ENCODE data around the gene GNRH2.
"Not testable (repeated sequence)": the region's sequence is repeated elsewhere in the genome, so short reads cannot be mapped to it uniquely, and the experiment has no call there.

The GNRH2 gene

DNA sequence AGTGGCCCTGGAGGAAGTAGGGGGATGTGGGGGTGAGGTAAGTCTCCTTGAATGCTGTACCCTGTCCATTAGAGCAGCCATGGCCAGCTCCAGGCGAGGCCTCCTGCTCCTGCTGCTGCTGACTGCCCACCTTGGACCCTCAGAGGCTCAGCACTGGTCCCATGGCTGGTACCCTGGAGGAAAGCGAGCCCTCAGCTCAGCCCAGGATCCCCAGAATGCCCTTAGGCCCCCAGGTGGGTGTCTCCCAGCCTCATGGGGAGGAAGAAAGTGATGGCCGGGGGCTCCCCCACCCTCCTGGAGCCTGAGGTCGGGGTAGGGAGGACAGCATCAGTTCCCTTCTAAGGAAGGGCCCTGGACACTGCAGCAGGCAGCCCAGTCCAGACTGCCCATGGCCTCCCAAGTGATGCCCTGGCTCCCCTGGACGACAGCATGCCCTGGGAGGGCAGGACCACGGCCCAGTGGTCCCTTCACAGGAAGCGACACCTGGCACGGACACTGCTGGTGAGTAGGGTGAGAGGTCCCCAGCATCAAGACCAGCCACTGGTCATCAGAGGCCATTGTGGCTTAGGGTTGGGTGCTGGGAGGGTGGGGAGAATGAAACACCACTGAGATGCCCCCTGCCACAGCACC lies 1.0 kb downstream of the GNRH2 start:
- no peak for DNase-seq

DNA sequence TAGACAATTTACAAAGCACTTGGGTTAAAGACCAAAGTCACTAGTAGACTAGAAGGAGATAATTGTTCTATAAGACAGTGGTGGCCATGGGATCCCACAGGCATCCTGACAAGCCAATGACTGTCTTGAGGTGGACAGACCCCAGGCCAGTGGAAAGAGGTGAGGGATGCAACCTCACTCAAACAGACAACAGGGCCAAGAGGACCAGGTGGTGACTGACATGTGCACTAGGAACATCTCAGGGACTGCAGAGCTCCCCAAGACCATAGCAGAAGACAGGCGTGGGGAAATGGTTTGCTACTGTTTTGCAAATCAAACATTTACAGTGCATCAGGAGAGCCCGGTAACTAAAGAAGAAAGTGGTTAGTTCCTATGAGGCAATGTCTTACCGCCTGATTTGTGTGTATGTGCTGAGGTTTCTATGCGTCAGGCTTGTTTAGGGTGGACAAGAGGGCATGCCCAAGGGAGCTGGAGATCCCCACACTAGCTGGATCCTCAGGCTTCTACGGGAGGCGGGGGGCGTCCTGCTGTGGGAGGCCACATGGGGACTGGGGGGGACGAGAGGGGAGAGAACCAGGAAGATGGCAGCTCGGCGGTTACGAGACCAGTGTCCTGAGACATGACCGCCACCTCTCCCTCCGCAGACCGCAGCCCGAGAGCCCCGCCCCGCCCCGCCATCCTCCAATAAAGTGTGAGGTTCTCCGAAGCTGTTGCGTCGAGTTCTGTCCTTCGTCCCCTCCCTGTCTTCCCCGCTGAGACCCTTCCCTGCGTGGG lies 1.8 kb downstream of the GNRH2 start:
- DNase-seq, result peak; percentile 75

DNA sequence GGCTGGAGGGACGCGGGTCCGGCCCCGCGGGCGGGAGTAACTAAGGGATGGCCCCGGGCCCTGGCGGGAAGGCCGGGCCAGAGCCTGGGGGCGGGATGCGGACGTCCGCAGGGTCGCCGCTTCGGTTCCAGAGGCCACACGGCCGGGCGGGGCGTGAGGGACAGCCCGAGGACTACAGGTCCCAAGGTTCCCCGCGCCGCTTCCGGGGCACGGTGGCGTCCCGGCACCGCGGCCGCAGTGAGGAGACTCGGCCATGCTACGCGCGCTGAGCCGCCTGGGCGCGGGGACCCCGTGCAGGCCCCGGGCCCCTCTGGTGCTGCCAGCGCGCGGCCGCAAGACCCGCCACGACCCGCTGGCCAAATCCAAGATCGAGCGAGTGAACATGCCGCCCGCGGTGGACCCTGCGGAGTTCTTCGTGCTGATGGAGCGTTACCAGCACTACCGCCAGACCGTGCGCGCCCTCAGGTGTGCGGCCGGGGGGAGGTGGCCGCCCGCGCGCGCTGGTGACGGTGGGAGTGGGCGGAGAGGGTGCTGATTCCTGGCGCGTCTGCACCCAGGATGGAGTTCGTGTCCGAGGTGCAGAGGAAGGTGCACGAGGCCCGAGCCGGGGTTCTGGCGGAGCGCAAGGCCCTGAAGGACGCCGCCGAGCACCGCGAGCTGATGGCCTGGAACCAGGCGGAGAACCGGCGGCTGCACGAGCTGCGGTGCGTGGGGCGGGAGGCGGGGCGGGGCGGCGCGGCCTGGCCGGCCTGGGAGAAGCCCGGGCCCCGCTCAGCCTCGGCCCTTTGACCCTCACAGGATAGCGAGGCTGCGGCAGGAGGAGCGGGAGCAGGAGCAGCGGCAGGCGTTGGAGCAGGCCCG lies 2.6 kb downstream of the GNRH2 start, which contains the start of gene MRPS26:
Gene MRPS26, plus strand, starts transcription at position 237 of the 861 bp plus-strand sequence. Its CDS starts 17 bp downstream, at position 254.
- peak; percentile 76 for DNase-seq

DNA sequence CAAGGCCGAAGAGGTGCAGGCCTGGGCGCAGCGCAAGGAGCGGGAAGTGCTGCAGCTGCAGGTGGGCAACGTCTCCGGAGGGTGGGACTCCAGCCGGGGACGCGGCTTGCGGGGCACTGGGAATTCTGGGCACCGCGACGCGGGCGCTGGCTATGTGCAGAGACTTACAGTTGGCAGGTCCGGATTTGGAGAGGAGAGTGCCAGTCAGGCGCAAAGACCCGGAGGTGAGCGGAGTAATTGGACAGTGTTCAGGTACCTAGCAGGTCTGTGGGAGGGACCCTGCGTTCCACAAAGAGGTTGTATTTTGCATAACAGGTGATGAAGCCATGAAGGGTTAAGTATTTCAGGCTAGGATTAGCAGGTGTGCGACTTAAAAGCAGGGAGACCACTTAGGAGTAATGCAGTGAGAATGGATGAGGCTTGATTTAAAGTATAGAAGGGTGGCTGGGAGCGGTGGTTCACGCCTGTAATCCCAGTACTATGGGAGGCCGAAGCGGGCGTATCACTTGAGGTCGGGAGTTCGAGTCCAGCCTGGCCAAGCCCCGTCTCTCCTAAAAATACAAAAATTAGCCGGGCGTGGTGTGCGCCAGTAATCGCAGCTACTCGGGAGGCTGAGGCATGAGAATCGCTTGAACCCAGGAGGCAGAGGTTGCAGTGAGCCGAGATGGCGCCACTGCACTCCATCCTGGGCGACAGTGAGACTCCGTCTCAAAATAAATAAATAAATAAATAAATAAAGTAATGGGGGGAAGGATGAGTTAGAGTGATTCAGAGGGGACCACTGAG lies 3.4 kb downstream of the GNRH2 start:
- peak; percentile 94 for DNase-seq

DNA sequence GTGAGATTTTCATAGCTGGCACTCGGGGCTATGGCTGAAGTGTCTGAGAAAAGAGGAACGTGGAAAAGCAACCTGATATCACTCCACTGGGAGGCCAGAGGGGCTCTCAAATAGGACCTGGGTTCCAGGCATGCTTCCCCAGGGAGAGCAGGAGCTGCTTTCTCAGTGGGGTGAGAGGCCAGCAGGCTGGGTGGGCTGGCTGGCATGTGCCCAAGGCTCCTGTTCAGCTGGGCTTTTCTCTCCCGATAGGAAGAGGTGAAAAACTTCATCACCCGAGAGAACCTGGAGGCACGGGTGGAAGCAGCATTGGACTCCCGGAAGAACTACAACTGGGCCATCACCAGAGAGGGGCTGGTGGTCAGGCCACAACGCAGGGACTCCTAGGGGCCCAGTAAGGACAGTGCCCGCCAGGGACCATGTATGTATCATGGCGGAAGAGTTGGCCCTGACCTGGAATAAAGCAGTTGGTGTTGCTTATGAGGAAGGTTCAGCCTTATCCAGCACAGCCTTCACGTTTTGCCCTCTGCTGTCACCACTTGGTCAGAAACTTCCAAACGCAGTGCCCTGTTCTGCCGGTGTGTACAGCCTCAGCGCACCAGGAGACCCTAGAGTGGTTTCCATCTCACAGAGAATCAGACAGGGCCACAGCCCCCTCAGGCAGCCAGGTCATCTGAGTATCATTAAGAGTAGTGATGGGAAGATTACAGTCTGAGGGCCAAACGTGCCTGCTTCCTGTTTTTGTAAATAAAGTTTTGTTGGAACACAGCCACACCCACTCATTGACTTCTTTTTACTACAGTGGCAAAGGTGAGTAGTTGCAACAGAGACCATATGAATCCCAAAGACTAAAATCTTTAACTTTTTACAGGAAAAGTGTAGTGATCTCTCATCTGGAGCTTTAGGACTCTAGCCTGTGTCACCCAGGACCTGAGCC lies 4.3 kb downstream of the GNRH2 start:
- no peak for DNase-seq

DNA sequence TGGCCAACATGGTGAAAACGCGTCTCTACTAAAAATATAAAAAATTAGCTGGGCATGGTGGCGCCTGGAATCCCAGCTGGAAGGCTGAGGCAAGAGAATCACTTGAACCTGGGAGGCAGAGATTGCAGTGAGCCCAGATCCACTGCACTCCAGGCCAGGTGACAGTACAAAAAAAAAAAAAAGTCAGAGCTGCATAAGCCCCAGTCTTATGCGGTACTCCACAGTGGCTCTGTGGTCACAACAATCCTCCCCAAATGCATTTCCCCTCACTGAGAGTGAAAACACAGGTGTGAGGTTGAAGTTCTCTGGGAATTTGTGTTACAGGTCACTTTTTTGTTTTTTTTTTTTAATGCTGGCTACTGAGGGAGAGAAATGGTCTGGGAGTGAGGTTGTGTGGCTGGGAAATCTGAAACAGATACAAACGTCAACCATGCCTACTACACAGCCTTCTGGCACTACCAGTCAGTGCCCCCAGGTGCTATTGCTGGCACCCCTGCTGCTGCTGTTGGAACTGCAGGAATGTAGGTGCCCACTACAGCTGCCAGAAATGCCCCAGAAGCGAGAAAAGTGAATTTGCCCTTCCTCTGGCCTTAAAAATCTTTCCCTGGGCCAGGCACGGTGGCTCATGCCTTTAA lies 8.1 kb downstream of the GNRH2 start:
- no peak for DNase-seq

DNA sequence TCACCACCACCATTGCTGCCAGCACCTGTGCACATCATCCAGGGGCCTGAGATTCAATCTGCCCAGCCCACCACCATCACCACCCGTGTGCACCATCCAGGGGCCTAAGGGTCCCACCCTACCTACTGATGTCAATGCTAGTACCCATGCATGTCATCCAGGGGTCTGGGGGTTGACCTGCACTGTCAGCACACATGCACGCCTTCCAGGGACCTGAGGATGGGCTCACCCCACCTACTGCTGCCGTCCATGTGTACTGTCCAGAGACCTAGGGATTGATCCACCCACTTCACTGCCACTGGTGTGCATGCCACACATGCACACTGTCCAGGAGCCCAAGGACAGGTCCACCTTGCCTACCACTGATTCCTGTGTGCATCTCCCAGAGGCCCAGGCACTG lies 16.1 kb downstream of the GNRH2 start:
- DNase-seq, result no peak

DNA sequence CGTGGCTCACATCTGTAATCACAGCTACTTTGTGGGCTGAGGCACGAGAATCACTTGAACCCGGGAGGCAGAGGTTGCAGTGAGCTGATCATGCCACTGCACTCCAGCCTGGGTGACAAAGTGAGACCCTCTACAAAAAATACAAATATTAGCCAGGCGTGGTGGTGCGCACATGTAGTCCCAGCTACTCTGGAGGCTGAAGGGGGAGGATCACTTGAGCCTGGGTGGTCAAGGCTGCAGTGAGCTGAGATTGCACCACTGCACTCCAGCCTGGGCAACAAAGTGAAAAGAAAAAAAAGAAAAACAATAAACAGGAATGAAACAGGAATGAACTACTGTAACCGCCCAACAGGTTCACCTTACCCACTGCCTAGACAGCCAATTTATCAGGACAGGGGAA lies 20.7 kb downstream of the GNRH2 start:
- not testable (repeated sequence) for DNase-seq

DNA sequence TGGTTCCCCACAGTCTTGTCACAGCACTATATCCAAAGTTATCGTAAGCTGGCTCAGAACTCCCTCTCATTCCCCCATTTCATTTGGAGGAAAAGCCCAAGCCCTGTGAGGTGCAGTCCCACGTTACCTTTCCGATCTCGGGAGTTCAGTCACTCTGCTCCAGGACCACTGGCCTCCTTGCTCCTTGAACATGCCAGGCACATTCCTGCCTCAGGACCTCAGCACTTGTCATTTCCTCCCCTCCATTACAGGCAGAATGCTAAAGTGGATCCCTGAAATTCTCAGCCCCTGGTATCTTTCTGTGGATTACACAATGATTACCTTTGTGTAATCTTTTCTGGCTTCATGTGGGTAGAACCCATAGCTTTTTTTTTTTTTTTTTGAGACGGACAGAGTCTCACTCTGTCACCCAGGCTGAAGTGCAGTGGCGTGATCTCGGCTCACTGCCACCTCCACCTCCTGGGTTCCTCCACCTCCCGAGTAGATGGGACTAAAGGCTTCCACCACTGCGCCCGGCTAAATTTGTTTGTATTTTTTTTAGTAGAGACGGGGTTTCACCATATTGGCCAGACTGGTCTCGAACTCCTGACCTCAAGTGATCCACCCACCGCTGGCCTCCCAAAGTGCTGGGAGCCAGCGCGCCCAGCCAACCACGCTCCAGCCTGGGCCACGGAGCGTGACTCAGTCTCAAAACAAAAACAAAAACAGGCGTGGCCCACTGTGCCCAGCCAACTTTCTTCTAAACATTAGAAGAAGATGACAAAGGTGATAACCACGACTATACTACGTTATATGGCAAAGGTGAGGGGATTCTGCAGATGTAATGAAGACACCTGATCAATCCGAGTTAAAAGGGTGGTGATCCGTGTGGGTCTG lies 24.0 kb downstream of the GNRH2 start:
- no peak for DNase-seq

DNA sequence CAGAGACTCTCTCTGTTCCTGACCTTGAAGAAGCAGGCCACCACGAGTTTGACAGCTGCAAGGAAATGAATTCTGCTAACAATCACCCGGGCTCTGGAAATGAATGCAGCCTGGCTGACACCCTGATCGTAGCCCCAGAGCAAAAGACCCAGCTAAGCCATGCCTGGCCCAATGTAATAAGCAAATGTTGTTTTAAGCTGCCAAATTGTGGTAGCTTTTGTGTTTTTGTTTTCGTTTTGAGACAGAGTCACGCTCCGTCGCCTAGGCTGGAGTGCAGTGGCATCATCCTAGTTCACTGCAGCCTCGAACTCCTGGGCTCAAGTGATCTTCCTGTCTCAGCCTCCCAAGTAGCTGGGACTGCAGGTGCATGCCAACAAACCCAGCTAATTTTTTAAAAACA lies 24.7 kb downstream of the GNRH2 start:
- no peak for DNase-seq

DNA sequence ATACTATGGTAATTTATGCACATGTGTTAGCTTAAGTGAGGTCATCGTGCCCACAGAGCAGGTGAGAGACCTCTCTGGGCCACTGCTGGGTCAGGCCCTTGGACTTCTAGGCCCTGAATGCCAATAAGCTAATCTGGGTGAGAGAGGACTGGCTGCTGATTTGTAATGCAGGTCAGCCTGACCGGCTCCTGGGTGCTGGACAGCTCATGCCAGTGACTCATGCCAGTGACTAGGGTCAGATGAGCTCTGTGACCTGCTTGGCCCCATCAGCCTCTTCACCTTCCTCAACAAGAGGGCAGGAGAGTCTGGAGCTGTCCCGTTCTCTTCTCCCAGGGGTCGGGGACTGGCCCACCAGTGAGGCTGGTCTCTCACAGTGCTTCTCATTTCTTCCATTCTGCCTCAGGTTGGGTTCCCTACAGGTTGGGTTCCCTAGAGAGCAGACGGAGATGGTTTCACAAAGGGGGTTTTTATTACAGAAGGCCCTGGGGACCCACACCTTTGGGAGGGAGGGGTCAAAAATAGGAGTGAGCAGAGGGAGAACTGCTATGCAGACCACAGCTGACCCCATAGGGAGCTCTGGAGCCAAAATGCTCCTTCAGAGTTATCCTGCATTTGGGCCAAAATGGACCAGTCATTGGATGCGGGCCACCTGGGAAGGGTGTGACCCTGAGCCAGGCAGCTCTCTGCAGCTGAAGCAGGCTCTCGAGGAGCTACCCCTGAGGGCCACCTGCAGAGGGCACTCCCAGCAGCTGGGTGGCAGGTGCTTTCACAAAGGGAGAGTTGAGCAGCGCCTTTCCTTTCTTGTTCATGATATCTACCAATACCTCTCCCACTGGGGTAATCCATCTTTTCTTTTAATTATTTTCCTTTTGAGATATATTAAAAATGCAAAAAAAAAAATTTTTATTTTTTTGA lies 25.8 kb downstream of the GNRH2 start:
- peak; percentile 9 for DNase-seq

DNA sequence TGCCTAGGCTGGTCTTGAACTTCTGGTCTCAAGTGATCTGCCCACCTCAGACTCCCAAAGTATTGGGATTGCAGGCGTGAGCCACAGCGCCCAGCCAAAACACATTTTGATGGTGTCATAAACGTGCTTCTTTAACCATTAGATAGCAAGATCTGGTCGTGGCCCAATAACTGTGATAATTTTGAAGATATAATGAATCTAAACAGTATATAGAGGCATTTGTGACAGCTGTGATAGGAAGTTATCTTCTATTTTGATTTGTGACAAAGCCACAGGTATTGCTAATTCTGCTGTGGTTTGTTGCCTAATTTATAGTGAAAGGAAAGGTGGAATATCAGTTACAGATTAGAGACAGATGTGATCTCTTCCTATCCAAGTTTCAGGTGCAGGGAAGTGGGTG lies 27.3 kb downstream of the GNRH2 start:
- no peak for DNase-seq

DNA sequence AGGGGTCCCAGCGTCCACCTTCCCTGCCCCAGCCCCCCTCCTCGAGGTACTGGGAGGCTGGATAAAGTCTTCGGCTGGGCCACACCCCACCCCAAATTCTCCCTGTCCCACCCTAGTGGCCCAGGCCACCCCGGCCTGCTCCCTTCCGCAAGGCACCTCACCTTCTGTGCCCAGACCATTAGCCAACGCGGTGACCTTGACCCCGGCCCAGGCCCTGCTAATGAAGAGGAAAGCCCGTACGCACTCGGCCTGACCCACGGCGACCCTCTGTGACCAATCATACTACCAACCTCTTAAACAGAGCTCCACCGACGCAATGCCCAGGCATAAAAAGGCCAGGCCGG lies 27.8 kb downstream of the GNRH2 start:
- no peak for DNase-seq

DNA sequence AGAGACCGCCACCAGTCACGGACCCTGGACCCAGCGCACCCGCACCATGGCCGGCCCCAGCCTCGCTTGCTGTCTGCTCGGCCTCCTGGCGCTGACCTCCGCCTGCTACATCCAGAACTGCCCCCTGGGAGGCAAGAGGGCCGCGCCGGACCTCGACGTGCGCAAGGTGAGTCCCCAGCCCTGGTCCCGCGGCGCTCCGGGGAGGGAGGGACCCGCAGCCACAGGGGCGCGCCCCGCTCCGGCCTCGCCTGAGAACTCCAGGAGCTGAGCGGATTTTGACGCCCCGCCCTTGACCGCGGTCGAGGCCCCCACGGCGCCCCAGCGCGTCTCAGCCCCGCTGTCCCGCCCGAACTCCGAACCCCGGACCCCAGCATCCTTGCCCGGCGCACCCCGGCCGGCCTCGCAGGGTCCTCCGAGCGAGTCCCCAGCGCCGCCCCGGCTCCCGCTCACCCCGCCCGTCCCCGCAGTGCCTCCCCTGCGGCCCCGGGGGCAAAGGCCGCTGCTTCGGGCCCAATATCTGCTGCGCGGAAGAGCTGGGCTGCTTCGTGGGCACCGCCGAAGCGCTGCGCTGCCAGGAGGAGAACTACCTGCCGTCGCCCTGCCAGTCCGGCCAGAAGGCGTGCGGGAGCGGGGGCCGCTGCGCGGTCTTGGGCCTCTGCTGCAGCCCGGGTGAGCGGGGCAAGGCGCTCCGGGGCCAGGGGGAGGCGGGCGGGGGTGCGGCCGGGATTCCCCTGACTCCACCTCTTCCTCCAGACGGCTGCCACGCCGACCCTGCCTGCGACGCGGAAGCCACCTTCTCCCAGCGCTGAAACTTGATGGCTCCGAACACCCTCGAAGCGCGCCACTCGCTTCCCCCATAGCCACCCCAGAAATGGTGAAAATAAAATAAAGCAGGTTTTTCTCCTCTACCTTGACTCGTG lies 28.4 kb downstream of the GNRH2 start, which contains the start of gene OXT:
Gene OXT, plus strand, starts transcription at position 11 of the 920 bp plus-strand sequence. Its CDS starts 36 bp downstream, at position 47.
- DNase-seq, result no peak

DNA sequence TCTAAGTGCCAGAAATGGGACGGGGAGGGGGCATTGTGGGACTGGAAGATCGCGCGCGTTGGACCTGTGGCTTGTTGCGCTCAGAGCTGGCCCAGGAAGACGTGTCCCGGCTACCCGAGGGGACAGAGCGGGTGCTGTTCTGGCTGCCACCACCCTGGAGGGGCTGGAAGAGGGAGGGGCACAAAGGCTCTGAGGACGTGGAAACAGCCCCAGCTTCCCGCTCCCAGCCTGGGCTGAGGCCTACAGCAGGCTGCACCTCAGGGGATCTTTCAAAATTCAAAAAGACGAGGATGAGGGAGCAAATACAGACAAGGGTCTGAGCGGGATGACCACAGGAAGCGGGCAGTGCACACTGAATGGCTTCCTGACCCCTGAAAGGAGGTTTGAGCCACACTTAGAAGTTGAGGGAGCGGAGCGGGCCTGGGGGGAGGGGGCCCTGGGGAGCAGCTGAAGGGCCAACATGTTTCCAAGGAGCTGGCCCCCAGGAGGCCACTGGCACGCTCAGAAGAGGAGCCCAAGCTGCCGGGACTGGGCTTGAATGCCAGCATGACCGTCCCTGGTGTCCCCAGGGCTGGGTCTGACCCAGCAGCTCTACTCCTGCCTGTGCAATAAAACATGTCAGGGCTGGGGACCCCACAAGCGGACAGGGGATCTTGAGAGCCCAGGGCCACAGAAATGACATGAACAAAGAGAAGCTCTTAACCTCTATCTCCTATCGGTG lies 29.3 kb downstream of the GNRH2 start:
- DNase-seq, result no peak

DNA sequence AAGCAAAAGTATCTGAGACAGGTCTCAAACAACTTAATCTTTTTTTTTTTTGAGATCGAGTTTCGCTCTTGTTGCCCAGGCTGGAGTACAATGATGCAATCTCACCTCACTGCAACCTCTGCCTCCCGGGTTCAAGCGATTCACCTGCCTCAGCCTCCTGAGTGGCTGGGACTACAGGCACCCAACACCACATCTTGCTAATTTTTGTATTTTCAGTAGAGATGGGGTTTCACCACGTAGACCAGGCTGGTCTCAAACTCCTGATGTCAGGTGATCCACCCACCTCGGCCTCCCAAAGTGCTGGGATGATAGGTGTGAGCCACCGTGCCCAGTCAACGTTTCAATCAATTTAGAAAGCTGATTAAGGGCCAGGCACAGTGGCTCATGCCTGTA lies 29.8 kb downstream of the GNRH2 start:
- not testable (repeated sequence) for DNase-seq

DNA sequence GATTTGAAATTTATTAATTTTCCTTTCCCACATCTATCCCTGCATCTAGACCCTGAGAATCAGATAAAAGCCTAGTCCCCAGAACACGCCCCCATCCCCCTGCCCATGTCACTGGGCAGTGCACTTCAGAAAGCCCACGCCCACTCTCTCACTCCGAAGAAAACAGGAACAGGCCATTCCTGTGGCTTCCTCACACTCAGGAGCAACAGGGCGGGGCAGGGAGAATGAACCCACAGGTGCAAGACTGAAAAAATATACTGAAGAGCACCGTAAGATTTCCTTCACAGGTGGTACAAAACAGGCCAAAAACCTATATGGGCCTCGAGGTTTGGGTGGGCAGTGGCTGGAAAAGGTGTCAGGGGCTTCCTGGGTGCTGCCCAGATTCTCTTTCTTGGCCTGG lies 31.4 kb downstream of the GNRH2 start:
- DNase-seq, result no peak
